Posterior cingulate gyrus (tissue), 11 donors: ENCODE data around the gene REG4.

Experiments used
- DNase-seq, 10 donors: peaks; one replicate each; pipeline versions ENCODE4 v3.0.0 to v3.0.0-alpha.2; 2020 to 2021; ENCODE audit warnings: mixed read lengths in 3 of 10
- intact Hi-C: fragments of 100-400 bp; cut with DNase I; formaldehyde crosslinking; loops from one replicate; pipeline ENCODE4 v1.15.1; 2023

Gene REG4

DNA sequence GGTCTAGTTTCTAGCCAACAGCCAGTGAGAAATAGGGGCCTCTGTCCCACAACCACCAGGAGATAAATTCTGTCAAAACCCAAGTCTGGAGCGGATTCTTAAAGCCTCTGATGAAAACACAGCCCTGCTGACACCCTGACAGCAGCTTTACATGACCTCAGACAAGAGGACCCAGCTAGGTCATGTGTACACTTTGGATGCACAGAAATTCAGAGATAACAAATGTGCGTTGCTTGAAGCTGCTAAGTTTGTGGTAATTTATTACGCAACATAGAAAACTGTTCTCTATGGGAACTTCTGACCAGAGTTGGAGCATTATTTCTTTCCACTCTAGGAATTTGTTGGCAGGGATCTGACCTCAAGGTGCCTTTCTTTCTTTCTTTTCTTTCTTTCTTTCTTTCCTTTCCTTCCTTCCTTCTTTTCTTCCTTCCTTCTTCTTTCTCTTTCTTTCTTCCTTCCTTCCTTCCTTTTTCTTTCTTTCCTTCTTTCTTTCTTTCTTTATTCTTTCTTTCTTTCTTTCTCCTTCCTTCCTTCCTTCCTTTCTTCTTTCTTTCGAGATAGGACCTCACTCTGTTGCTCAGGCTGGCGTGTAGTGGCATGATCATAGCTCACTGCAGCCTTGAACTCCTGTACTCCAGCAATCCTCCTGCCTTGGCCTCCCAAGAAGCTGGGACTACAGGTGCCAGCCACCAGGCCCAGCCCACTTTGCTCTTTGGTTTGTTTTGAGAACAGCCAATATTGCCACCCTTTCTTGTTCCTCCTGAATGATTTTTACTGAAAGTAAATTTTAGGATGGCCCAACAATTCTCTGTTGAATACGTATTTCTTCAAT is 27.7 kb downstream of the REG4 start:
- intact Hi-C loops = no loop called here
- DNase-seq = no peak

DNA sequence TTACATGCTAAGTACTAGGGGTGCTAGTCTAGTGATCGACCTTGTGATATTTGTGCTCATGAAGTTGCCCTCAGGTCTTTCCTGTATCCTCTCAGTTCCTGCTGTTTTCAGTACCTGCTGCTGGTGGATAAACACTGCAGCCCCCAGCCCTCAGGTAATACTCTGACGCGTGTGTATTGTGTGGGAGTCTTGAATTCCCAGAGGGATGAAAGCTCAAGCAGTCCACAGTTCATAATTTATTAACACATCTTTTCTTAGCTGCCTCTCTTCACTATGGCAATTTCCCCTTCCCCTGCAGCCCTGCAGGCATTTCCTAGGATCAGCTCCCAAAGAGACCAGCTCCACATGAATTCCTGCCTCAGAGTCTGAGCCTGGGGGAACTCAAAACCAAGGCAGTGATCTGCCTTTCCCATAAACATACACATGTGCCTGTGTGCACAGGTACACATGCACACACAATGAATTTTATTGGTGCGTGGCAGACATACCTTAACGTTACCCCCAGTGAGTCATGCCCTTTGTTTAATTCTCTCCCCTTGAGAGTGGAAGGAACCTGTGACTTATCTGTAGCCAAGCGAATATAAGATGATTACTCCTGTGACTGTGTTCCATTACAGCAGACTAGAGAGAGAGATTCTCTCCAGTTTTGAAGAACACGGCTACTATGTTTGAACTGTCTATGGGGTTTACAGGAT is 28.5 kb downstream of the REG4 start:
- no peak for DNase-seq
- intact Hi-C loops = no loop called here

- no peak for DNase-seq
- intact Hi-C loops = no loop called here
Measured at GRCh38 chr1:119781434-119782210, 29.6 kb downstream of the REG4 start.

DNA sequence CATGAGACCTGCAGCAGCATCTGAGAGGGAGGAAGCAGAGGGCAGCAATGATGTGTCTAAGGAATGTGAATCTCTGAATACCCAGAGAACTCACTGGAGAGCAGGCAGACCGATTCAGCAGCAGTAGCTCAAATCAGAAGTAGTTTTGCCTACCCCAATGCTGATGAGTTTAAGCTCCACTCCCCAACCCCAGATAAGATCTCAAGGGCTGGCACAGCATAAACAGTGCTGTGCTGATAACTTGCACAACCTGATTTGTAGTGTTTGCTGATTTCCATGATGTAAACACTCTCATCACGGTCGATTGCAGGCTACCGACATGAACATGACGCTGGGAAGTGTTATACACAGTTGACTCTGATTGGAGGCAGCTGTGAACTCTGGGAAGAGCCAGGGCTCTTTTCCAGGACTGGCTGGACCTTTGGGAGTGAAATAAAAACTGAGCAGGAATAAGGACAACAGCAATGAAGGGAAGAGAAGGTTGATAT is 31.3 kb downstream of the REG4 start:
- DNase-seq = no peak
- intact Hi-C loops = no loop called here

- intact Hi-C loops = no loop called here
- no peak for DNase-seq
Measured at GRCh38 chr1:119778886-119779560, 32.2 kb downstream of the REG4 start.

GRCh38 chr1:119778359-119778758 is 32.9 kb downstream of the REG4 start:
- intact Hi-C loops = no loop called here
- no peak for DNase-seq

DNA sequence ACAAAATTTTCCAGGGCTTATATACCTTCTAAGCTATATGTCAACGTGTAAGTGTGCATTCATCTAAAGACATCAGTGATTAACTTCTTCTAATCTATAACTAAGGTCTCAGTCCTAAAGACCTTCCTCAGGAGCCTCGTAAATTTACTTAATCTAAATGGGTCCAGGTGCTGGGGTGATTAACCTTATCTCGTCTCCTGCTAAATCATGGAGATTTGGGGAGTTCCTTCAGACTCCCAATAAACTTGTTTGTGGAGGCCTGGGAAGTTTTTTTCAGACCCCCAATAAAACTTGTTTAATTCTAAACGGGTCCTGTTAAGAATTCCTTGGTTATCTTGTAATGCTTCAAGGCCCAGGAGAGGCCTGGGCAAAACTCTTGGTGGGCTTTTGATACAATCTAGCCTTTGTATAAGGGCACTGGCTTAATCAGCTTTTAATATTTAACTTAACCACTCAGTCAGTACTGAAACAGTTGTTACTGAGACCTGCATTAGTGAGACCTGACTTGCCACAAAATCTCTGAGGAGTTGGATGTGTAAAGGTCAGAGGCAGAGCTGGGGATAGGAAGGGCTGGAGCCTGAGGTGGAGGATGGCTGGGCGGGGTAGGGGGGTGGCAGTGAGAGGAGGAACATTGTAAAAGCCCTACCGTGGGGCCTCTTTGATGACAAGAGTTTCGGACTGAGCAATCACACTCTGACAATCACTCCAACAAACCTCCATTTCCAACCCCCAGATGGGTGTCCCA is 36.3 kb downstream of the REG4 start:
- DNase-seq = no peak
- intact Hi-C loops = no loop called here

DNA sequence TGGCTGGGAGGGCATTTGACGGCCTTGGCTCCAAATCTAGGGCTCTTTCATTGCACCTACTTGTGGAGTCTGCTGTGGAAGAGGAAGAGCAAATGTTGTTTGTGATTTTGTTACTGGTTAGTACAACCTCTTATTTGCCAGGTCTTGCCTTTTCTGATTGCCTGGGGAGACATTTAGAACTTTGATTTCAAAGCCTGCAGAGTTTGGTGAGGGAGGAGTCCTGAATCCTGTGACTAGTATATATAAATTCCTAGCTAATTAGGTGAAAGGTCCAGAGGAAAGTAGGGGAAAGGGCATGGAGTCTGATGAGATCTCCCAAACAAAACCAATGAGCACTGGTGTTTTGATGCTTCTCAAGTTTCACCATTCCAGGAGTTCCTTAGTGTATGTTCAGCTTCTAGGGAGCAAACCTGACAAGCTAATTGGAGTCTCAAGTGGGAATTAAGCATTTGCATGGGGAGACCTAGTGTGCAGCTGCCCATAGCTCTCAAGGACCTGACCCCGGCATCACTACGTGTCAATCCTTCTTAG is 37.5 kb downstream of the REG4 start:
- no peak for DNase-seq
- intact Hi-C loops = no loop called here

- intact Hi-C loops = no loop called here
- no peak for DNase-seq
Measured at GRCh38 chr1:119772298-119772697, 39.0 kb downstream of the REG4 start.

- DNase-seq = no peak
- intact Hi-C loops = no loop called here
Measured at GRCh38 chr1:119771770-119772169, 39.5 kb downstream of the REG4 start.

- intact Hi-C loops = no loop called here
- peak in 2 of 10 donors; percentile 37 to 79 for DNase-seq
Measured at GRCh38 chr1:119771016-119771415, 40.2 kb downstream of the REG4 start.

DNA sequence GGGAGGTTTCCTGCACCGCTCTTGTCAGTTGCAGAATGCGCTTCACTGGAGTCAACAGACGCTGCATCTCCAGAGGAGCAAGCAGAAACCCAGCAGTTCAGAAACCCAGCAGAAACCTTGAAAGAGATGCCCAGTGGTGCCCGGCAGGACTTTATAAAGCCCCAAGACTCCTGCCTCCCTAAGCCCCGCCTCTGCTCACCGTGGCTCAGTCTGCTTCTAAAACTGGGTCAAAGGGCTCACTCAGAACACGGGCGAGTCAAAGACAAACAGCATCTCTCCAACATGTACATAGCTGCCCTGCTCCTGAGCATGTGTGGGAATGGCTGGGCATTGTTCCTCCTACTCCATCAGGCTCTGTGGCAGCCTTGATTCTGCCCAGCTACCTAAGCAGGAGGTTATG is 42.5 kb downstream of the REG4 start, which contains the start of gene HMGCS2:
Gene HMGCS2, minus strand, starts transcription at position 128 of the 400 bp plus-strand sequence. Its CDS starts 61 bp downstream, at position 67.
- intact Hi-C loops = no loop called here
- DNase-seq = no peak

- intact Hi-C loops = no loop called here
- DNase-seq = no peak
Measured at GRCh38 chr1:119767486-119767885, 43.8 kb downstream of the REG4 start.

- peak in 2 of 10 donors; percentile 35 to 45 for DNase-seq
- intact Hi-C loops = no loop called here
Measured at GRCh38 chr1:119766374-119766794, 44.9 kb downstream of the REG4 start.

GRCh38 chr1:119764220-119764619 is 47.0 kb downstream of the REG4 start:
- intact Hi-C loops = no loop called here

GRCh38 chr1:119762953-119763352 is 48.3 kb downstream of the REG4 start:
- intact Hi-C loops = no loop called here
- DNase-seq = no peak

More at GRCh38 chr1:119764220-119764619, 47.0 kb downstream of the REG4 start:
- DNase-seq = peak in 1 of 10 donors; percentile 14

- intact Hi-C loops = no loop called here
- no peak for DNase-seq
Measured at GRCh38 chr1:119762409-119762808, 48.9 kb downstream of the REG4 start.

DNA sequence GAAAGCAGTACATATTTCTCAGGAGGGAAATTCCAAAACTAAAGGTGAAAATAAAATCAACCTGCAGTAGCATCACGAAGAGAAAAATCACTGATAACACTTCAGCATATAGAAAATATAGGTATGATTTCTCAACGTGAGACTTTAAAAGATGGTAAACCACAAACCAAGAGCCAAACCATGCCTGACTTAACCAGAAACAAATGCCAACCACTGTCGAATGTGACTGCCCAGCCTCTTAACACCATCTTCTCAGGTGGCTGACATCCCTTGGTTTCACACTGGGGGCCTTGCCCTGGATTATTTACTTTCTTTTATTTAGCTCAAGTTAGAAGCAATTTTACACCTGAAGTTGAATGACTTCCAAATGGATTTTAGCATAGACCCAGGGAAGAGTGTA is 52.7 kb downstream of the REG4 start:
- no peak for DNase-seq
- intact Hi-C loops = no loop called here

DNA sequence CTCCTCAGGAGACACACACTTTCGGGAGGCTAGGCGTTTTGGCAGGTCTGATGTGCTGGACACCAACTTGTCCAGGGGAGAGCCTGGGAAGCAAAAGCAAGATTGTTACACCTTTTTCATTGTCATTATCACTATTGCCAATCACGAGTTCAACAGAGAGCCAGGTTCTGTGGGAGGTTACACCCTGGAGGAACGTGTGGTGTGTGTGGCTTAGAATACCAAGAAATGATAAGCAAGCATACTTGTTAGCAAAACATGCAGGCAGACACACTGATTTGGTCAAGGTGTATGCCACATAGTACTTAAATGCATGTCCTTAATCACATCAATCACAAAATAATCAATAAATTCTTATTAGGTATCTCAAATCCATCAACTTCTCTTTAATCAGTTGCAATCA is 58.7 kb downstream of the REG4 start:
- no peak for DNase-seq
- intact Hi-C loops = no loop called here
